Measurements from ENCODE around the gene CCDC169.
A peak's percentile ranks its signal among the peaks of the same experiment; 100 is the strongest.
"Not testable (repeated sequence)": the region's sequence is repeated elsewhere in the genome, so short reads cannot be mapped to it uniquely, and the experiment has no call there.

The CCDC169 gene

DNA sequence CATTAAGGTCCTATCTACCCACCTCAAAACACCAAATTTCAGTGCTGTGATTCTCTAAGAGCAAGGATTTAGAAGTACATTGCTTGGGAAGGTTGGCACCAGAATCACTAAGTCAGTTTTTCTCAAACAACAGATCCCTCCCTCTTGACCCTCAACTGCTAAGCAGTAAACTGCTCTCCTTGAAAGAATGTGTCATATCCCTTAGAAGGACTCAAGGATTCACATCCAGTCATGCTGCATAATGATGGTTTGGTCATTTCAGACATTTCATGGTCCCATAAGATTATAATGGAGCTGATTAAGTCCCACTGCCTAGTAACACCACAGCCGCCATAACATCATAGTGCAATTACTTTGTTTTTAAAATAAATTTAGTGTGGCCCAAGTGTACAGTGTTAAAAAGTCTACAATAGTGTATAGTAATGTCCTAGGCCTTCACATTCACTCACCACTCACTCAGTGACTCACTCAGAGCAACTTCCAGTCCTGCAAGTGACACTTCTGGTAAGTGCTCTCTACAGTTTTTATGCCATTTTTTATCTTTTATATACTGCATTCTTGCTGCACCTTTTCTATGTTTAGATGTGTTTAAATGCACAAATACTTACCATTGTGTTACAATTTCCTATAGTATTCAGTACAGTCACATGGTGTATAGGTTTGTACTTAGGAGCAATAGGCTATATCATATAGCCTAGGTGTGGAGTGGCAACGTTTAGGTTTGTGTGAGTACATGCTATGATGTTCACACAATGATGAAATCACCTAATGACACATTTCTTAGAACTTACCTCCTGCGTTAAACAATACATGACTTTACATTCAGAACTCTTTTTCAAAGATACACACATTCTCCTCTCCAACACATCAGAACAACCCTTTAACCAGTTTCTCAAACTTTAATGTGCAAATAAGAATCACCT, 15.7 kb upstream of the CCDC169 start:
- DNase-seq (ENCODE audit: low read depth): no peak

DNA sequence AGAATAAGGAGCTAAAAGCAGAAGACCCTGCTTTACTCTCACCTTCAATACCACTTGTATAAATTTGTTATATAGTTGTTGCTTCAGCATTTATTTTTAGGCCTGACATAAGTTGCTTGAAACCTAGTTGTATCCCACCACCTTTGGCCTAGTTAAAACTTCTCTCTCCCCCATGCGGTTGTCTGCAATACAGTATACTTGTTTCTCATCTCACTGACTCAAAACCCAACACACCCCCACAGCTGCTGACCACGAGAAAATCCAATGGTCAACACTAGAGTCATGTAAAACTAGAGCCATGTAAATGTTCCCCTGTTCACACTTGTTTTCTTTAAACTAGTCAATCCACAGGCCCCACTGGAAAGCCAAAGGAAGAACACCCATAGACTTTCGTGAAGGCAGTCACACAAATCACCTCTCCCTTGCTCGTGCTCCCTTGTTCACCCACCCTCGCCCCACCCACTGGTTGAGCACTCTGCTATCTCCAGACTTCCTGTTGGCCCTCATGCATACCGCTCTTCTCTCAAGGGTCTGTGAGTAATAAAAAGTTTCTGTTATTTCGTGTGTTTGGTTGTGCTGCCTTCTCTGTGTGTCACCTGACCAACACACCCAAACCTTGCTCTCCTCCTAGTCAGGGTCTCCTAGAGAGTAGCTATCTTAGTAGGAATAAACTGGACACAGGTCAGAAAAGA, 12.9 kb upstream of the CCDC169 start:
- no peak for DNase-seq (ENCODE audit: low read depth)

DNA sequence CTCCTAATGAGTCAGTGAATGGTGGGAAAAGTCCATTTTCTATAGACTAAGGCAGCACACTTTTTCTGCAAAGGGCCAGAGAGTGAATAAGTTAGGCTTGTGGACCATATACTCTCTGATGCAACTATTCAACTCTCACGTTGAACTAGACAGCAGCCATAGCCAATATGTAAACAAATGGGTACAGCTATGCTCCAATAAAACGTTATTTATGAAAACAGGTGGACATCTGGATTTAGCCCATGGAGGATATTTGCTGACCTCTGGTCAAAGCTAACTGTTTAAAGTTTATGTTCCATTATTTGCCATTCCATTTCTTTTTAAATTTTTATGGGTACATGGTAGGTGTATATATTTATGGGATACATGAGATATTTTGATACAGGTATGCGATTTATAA, 4.7 kb upstream of the CCDC169 start:
- DNase-seq (ENCODE audit: low read depth): no peak

DNA sequence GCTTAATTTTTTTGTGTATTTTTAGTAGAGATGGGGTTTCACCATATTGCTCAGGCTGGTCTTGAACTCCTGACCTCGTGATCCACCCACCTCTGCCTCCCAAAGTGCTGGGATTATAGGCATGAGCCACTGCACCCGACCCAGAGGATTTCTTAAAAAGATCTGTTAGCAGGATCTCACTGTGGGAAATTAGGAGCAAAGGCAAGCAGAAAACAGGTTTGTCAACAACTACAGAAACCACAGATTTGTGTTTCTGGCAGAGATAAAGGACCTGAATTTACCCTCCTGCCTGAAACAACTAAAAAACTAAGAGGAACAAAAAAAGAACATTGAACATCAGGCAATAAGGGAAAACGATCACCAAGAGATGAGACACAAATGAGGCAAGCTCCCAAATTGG, 1.9 kb upstream of the CCDC169 start:
- DNase-seq (ENCODE audit: low read depth): not testable (repeated sequence)

DNA sequence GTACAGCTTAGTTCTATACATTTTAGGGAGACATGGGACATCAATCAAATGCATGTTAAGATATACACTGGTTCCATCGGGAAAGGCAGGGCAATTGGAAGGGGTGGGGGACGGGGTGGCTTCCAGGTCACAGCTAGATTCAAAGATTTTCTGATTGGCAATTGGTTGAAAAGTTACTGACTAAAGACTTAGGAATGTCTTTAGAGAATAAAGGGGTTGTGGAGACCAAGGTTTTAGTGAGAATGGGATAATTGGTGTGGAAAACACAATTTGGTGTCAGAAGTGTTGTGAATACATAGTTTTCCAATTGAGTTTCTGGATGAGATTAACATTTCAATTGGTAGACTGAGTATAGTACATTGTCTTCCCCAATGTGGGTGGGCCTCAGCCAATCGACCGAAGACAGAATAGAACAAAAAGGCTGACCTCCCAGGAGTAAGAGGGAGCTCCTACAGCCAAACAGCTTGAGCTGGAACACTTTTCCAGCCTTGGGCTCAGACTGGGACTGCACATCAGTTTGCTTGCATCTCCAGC, 988 bp upstream of the CCDC169 start:
- DNase-seq (ENCODE audit: low read depth): no peak

DNA sequence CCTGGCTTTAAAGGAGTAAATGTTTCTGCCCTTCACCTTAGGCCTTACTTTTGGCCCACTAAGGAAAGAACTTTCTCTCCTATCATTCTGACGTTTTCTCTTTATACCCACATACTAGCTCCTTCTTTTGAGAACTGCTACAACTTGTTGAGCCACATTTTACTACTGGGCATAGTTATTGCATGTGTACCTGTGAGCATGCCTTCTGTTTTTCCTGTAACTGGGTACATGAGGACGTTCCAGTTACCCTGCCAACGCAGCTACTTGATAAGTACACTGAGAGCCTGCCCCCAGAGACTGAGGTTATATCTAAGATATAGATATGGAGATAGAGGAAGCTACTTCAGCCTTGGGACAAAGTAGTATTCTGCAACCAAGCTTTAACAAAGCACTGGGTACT, 3.5 kb downstream of the CCDC169 start:
- no peak for DNase-seq (ENCODE audit: low read depth)

DNA sequence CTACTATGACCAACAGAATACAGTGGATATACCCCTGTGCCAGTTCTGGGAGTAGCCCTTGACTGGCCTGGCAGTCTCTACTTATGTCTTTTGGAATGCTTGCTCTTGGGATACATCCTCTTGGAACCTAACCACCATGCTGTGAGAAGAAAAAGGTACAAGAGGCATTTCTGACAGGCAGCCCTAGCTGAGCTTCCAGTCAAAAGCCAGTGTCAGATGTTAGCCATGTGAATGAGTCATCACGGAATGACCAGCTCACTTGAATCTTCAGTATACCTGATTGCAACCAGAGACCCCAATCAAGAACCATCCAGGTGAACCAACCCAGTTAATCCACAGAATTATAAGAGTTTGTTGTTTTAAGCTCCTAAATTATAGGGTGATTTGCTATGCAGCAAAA, 4.1 kb downstream of the CCDC169 start:
- DNase-seq (ENCODE audit: low read depth): no peak

DNA sequence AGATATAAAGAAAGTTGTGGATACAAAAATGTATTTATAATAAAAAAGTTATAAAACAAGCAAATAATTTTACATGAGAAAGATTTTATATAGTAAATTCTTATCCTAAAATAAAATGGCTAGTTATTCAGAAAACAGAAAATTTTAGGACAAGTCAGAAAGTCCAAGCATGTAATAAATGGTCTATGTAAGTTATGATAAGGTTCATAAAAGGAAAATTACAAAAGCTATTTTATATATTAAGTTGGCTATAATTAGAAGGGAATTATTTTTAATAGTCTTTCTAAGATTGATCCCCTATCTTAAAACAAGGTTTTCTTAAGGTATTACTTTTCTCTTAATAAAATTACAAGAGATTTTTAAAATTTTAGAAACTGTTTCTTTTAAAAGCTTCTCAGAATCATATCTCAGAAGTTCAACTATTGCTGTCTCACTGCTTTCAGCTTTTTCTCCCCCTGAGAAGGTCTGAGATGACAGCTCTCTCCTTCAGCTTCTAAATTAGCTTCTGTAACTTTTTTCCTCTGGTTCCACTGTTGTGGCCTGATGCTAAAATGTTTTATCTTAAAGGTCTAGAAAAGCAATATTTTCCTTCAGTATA, 8.7 kb downstream of the CCDC169 start:
- DNase-seq (ENCODE audit: low read depth): no peak

DNA sequence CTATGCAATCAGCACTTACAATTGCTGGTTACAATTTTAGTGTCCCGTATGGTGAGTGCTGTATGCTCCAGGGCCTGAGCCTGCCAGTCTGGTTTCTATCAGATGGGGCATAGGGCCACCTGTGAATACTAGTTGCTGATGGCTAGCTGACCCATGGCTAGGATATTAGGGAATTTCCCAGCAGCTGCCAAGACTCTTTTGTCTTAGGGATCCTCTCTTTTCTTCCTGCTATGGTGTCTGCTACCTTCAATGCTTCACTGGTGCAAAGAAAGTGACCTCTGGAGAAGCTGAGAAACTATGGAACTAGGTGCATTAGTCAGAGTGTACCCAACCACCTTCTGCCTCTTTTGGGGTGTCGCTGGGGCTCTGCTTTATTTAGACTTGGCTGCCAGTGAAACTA, 11.6 kb downstream of the CCDC169 start:
- DNase-seq (ENCODE audit: low read depth): no peak

DNA sequence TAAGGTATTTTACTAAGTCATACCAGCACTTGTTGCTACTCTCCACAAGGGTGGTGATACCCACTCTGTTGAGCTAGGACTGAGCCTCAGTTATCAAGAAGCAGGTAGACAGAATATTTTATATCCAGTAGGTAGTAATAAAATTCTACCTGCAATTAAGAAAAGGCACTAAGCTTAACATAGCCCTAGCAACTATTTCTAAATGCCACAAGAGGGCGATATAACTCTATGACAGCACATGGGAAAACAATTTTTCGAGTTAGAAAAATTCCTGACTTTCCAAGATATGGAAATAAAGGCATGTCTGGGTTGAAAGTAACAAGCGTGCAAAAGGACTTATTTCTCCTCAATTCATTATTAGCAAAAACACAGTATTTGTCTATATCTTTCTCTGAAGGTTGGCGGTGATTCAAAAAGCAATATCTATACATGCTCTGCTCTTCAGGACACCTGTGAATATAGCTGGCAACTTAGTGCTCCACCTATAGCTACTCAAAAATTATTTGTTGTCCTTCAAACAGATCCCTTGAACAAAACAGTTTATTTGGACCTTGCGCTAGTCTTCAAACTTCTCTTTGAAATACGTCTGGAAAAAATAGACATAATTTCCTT, 14.7 kb downstream of the CCDC169 start:
- no peak for DNase-seq (ENCODE audit: low read depth)

DNA sequence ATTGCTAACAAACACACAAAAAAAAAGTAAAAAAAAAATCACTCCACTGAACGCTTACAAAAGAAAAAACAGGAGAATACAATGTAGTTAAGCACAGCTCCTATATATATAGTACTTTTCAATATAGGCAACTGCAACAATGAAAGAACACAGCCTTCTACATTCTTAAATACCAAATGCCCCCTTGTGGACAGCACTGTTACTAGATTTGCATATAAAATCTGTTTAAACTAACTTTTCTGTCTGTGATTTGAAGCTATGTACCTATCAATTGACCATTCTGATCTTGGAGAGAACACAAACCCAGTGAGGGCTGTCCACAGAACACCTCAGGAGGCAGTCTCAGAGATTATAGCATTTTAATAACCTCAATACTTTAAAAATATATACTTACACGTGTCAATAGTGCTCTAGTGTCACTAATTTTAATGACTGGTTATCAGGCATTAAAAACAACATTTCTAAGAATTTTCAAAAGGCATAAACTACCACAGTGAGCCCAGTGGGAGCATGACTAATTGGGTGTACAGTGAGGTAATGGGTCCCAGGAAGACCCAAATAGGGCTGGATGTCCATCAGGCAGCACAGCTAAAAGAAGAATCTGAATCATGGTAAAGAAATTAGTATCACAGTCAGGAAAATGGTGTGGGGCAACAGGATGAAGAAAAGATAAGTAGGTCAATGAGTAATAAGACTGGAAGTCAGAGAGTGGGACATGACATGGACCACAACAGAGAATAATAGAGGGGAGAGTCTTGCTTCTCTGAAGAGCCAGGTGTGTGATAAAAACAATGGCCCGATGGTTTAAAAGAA, 22.2 kb downstream of the CCDC169 start:
- DNase-seq (ENCODE audit: low read depth): peak; percentile 32

DNA sequence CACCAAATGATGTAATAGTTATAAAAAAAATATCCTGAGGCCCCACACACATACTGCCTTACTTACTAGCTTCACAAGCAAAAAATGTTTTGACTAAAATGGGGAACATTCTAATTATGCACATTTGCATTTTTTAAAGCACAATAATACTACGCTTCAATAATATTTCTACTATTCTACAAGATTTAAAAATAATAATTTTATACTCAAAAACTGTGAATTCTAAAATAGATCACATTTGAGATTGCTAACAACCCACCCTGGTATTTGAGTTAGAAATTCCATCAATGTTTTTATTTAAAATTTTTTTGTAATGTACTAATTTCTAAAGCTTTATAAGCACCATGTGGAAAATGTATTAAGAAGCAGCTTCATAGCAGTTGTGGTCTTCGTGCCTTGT, 24.2 kb downstream of the CCDC169 start:
- no peak for DNase-seq (ENCODE audit: low read depth)

DNA sequence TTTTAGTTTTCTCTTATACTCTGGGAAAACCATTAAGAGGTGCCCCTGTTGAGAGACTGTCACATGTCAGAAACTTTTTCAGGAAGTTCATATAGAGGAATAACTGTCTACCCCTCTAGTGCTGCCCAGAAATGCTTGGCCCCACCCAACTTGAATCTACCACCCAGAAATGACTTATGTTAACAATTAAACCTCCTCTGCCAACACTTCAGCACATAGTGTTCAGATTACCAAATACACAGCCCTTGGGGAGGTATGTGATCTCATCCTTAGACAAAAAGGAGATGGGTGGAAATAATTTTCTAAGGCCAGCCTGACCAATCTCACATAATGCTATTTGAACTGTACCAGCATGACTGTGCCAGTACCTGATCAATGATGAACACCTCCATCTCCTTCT, 35.6 kb downstream of the CCDC169 start:
- DNase-seq (ENCODE audit: low read depth): no peak

DNA sequence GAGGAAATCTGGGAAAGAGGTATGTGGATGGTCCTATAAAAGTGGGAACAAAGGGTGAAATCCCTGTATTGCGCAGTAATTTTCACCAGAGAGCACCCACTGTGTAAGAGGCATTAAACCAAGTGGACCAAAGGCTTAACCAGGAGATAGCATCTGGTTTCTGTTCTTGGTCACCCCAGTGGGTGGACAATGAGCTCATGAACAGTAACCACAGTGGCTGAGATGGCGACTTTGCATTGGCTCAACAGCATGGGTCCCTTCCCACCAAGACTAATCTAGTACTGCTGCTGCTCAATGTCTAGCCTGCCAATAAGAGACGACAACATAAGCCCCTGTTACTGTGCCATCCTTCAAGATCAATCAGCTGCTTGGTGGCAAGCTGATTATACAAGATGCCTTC, 36.6 kb downstream of the CCDC169 start:
- no peak for DNase-seq (ENCODE audit: low read depth)

DNA sequence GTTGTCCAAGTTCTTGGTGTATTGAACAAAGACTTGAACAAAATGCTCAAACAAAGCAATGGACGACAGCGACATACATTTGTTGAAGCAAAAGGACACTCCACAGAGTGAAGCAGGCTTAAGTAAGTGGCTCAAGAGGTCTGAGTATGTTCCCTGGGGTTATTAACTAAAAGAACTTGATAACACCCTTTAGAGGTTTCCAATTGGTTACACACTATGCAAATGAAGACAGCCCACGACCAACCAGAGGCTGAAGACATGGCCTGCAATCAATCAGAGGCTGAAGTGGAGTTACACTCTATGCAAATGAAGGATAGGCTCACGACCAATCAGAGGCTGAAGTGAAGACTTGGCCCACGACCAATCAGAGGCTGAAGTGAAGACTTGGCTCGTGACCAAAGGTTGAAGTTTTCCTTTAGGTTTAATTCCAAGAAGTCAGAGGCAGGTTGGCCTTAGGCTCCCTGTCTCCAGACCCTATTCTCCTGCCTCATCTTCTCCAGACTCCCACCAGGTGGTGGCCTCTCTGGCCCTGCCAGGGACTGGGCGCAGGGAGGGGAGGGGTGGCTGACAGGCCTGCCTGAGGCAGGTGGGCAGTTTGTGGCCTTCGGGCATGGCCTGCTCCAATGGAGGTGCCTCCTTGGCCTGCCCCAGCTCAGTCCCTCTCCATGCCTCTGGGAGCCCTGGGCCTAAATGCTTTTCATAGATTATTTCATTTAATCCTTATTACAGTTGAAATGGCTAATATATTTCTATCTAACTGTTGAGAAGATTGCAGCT, 38.1 kb downstream of the CCDC169 start:
- DNase-seq (ENCODE audit: low read depth): no peak

DNA sequence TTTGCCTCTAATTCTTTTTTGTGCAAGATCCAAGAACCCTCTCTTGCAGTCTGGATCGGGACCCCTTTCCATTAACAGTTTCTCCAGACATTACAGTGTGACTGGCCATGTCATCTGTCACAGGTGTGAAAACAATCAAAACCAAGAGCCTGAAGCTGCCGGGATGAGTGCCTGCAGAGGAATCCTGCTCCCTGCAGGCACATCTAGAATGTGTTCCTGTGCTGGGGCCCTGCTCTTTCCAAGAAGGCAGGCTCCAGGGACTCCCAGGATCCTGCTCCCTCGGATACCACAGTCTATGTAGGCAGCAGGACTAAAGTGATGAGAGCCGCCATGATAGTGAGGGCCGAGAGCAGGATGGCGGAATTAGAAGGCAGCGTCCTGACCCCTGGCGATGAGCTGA, 38.8 kb downstream of the CCDC169 start:
- no peak for DNase-seq (ENCODE audit: low read depth)

DNA sequence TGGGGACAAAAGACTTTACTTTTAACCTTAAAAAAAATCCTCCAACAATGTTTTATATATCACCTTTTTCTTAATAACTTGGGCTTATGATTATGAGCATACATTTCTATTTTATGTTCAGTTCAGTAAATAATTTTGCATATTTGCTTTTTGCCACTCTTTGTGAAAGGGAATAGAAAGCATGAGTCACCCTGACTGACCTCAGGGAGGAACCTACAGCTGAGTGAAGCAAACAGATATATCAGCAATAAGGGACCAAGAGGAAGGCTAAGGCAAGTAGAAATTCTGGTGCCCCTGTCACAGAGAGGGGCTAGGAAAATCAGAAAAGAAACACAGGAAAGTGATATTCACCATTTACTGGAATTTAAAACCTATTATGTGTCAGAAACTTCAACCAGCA, 46.1 kb downstream of the CCDC169 start:
- no peak for DNase-seq (ENCODE audit: low read depth)

DNA sequence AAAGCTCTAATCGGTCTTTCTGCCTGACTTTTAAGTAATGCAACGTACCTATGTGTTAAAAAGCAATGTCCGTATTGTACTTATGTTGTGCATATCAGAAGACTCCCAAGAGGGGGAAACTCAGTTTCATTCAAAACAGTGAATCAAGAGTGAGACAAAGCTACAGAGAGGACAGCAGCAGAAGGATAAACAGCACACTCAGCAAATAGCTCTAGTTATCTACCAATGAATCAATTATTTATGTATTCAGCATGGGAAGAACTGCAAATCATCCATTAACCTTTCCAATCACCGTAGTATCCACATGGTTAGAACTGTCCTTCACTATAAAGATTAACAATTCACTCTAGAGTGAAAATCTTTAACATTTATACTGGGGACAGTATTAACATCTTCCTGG, 46.6 kb downstream of the CCDC169 start:
- DNase-seq (ENCODE audit: low read depth): no peak

DNA sequence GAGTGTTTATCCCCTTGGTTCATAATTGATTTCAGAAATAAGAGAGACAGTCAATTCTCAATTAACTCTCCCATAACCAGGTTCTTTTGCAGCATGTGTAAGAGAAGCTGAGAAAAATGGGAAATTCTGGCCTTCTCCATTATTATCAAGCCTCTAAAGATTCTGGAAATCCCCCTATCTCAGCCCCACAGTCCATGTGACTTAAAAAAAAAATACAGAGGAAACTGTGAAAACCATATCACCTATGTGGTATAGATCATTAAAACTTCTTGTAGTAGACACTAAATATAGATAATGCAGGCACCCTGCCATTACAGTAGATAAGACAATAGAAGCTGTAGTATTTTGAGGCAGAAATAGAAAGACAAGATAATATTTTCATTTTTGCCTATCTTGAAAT, 48.9 kb downstream of the CCDC169 start:
- DNase-seq (ENCODE audit: low read depth): no peak

DNA sequence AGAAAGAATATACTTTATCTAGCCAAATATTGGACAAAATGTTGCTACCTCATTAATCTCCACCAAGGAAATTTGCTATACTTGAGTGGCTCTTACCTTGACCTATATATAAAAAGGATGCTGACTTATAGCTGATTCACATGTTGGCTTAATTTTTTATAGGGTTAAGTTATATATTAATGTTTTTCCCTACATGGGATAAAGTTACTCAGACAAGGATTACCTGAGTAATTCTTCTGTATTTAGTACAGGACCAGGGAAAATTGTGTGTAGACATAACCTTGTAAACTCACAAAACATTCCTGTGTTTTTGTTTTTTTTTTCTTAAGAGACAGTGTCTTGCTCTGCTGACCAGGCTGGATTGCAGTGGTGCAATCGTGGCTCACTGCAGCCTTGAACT, 52.6 kb downstream of the CCDC169 start:
- DNase-seq (ENCODE audit: low read depth): no peak

DNA sequence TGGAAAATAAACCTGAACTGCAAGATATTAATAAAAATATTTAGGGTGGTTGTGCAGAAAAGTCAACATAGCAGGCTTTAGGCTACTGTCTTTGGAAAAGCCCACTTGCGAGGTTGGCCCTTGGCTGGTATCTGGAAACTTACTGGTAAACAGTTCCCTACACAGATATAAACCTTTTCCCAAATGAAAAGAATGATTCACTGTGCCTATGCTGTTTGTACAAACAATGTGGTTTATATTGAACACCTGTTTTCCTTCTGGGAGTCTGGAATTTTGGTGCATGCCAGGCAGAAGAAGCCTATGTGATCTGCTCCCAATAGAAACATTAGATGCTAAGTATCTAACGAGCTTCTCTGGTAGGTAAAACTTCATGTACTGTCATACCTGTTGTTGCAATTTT, 53.5 kb downstream of the CCDC169 start:
- no peak for DNase-seq (ENCODE audit: low read depth)

All from GM04504 (cell line).